Measurements from ENCODE around the gene C11orf65. TPM values are rescaled to one million over a fixed set of nuclear protein-coding genes. Genes with fewer than 3 reads are reported as not detected.

The C11orf65 gene
- total RNA-seq, 1 donor from 2014 or later = 0.36 TPM

DNA sequence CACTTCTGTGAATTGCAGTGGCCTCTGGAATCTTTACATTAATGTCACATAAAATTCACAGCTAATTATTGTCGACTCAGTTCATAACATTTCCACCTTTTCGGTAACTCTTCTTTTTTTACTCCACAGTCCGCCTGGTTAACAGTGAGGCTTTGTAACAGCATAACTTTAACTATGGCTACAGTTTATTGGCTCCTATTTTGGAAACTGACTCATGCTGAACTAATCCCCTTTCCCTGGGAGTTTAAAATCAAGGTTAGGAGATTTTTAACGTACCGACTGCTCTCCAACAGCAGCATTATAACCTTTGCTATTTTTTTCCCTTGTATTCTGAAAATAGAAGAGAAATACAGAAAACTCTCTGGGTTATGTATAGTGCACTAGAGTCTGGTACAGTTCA is 34.1 kb upstream of the C11orf65 start:
- intact Hi-C loops (cut with micrococcal nuclease) = no loop called here

DNA sequence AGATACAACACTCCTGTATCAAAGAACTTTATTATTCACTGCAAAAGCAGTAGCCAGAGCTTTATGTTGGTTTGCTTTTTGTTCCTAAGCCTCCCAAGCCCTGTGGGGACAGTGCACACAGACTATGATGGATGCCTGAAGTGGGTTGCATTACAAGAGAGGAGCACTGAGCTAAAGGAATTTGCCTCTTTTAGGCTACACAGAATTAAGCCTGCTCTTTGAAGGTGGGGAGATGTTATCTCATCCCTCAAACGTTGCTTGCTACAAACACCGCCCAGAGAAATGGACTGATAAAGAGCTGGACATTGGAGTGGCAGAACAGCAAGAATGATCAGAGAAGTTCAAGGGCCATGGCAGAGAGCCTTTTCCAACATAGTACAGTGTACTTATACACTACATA is 33.4 kb upstream of the C11orf65 start:
- DNase-seq = no peak
- H3K4me3 ChIP-seq = no peak overlapping the region
- TF ChIP-seq, protein P1, sequence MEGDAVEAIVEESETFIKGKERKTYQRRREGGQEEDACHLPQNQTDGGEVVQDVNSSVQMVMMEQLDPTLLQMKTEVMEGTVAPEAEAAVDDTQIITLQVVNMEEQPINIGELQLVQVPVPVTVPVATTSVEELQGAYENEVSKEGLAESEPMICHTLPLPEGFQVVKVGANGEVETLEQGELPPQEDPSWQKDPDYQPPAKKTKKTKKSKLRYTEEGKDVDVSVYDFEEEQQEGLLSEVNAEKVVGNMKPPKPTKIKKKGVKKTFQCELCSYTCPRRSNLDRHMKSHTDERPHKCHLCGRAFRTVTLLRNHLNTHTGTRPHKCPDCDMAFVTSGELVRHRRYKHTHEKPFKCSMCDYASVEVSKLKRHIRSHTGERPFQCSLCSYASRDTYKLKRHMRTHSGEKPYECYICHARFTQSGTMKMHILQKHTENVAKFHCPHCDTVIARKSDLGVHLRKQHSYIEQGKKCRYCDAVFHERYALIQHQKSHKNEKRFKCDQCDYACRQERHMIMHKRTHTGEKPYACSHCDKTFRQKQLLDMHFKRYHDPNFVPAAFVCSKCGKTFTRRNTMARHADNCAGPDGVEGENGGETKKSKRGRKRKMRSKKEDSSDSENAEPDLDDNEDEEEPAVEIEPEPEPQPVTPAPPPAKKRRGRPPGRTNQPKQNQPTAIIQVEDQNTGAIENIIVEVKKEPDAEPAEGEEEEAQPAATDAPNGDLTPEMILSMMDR (IDR thresholded peaks at IDR 0.05; ENCODE audit: borderline replicate concordance) = no peak
- intact Hi-C loops (cut with micrococcal nuclease) = no loop called here
- no peaks in the 10 kb centered on the region for H3K9me3 ChIP-seq (replicated peaks)
- no peaks in the 10 kb centered on the region for H3K27me3 ChIP-seq (ENCODE audit: low read depth)
- no peak overlapping the region for H3K27ac ChIP-seq (replicated peaks)
- peaks cover 21% of the 10 kb centered on the region for H3K4me1 ChIP-seq
- H3K36me3 ChIP-seq = no peaks in the 10 kb centered on the region

More for the DNA sequence above, 34.1 kb upstream of the C11orf65 start:
- no peak overlapping the region for H3K27ac ChIP-seq (replicated peaks)
- H3K4me3 ChIP-seq = no peak overlapping the region
- no peak for DNase-seq
- TF ChIP-seq, protein P1 (IDR thresholded peaks at IDR 0.05; ENCODE audit: borderline replicate concordance) = no peak
- H3K27me3 ChIP-seq (ENCODE audit: low read depth) = no peaks in the 10 kb centered on the region
- no peaks in the 10 kb centered on the region for H3K36me3 ChIP-seq
- H3K4me1 ChIP-seq = peaks cover 20% of the 10 kb centered on the region
- no peaks in the 10 kb centered on the region for H3K9me3 ChIP-seq (replicated peaks)

DNA sequence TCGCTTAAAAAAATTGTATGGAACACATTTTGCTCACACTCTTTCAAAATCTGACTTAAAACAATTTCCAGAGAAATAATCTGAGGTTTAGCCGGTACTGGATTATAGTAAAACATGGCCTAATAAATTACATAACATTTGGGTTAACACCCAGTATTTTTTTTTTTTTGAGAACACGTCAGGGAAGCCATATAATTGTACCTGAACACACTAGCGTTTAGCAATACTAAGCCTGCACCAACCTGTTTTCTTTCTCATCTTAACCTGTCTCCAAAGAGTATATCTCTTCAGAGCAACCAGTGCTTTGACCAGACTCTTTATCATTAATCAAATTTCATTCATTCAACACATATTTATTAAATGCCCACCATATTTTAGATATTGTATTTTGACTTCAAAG is 32.8 kb upstream of the C11orf65 start:
- H3K27me3 ChIP-seq (ENCODE audit: low read depth) = no peaks in the 10 kb centered on the region
- no peaks in the 10 kb centered on the region for H3K36me3 ChIP-seq
- no peak for DNase-seq
- TF ChIP-seq, protein P1 (IDR thresholded peaks at IDR 0.05; ENCODE audit: borderline replicate concordance) = no peak
- H3K4me1 ChIP-seq = peaks cover 21% of the 10 kb centered on the region
- H3K4me3 ChIP-seq = no peak overlapping the region
- intact Hi-C loops (cut with micrococcal nuclease) = no loop called here
- H3K9me3 ChIP-seq (replicated peaks) = no peaks in the 10 kb centered on the region
- H3K27ac ChIP-seq (replicated peaks) = no peak overlapping the region

DNA sequence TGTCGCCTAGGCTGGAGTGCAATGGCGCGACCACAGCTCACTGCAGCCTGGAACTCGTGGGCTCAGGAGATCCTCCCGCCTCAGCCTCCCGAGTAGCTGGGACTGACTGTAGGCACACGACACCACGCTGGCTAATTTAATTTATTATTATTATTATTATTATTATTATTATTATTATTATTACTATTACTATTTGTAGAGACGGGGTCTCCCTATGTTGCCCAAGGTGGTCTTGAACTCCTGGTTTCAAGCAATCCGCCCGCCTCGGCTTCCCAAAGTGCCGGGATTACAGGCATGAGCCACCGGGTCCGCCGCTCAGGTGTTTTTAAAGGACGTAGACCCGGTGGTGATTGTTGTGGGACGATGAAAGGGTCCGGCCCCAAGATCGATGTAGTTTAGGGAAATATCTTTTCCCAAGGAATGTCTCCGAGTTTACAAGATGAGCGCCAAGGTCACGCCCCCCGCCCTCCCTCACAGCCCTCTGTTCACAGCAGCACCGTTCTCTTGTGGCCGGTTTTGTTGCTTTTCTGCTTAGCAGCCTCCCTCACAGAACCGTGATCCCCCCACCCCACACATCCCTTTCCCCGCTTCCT is 31.6 kb upstream of the C11orf65 start:
- H3K4me3 ChIP-seq = peak overlapping the region; percentile 86
- H3K27ac ChIP-seq (replicated peaks) = peak overlapping the region; percentile 97
- TF ChIP-seq, protein P1 (IDR thresholded peaks at IDR 0.05; ENCODE audit: borderline replicate concordance) = no peak
- H3K27me3 ChIP-seq (ENCODE audit: low read depth) = no peaks in the 10 kb centered on the region
- no peaks in the 10 kb centered on the region for H3K9me3 ChIP-seq (replicated peaks)
- intact Hi-C loops (cut with micrococcal nuclease) = no loop called here
- peaks cover 28% of the 10 kb centered on the region for H3K4me1 ChIP-seq
- H3K36me3 ChIP-seq = no peaks in the 10 kb centered on the region
- no peak for DNase-seq

DNA sequence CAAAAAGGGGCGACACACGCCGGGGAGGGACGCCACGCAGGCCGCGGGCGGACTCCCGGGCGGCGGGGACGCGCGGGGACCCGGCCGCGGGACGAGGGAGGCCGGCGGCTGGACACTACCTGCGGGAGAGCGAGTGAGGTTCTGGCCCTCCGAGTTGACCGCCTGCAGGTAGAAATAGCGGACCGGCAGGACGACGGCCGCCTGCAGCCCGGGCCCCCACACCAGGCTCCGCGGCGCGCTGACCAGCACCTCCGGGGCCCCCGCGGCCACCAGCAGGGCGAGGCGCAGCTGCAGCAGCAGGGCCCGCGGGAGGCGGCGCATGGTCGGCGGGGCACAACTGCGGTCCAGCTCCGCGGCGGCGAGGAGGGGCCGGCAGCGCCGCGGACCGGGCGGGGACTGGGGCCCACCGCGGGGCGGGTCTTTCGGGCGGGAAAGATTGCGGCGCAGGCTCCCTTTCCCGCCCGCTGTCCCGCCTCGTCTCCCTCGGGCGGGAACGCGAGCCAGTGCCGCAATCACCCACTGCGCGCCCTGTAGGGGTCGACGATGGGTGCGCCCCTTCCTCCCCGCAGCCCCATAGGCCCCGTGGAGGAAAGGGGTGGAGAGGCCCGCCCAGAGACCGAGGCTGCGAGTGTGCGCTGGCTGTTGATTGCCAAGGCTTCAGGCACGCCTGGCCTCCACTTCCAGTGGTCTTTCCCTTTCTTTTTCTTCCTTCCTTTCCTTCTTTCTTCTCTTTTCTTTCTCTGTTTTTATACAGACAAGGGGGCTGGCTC is 30.9 kb upstream of the C11orf65 start, which contains the start of gene POGLUT3:
Gene POGLUT3 (minus strand): TSS at position 339 of the 770 bp plus-strand sequence. CDS start 18 bp downstream, at position 321.
- DNase-seq = peak; percentile 63
- H3K36me3 ChIP-seq = no peaks in the 10 kb centered on the region
- H3K9me3 ChIP-seq (replicated peaks) = no peaks in the 10 kb centered on the region
- peak within 1 kb of the TSS; percentile 86 for H3K4me3 ChIP-seq
- peaks cover 28% of the 10 kb centered on the region for H3K4me1 ChIP-seq
- TF ChIP-seq, protein P1 (IDR thresholded peaks at IDR 0.05; ENCODE audit: borderline replicate concordance) = no peak
- H3K27ac ChIP-seq (replicated peaks) = peak within 1 kb of the TSS; percentile 97
- intact Hi-C loops (cut with micrococcal nuclease) = no loop called here
- no peaks in the 10 kb centered on the region for H3K27me3 ChIP-seq (ENCODE audit: low read depth)
